Lower lobe of right lung (tissue), 2 donors: ENCODE results near the gene MRPL45. TPM values are rescaled to one million over a fixed set of nuclear protein-coding genes. Genes with fewer than 3 reads are reported as not detected.

Experiments used
- ATAC-seq, 2 donors: fragments of 200-7000 bp; cut with Tn5 transposase; one replicate each; pipeline ENCODE4 v1.9.1; 2020 to 2022; ENCODE audit warnings: mild to moderate bottlenecking in 2 of 2, moderate library complexity in 2 of 2
- DNase-seq: peaks from one replicate; pipeline ENCODE4 v3.0.0-alpha.2; 2020
- H3K27ac ChIP-seq: fragments of 200-600 bp; one replicate; pipeline ENCODE4 v1.8.0; 2022
- H3K27me3 ChIP-seq: fragments of 200-600 bp; one replicate; pipeline ENCODE4 v1.8.0; 2022; ENCODE audit warnings: low read depth
- H3K36me3 ChIP-seq: fragments of 200-600 bp; one replicate; pipeline ENCODE4 v1.8.0; 2022; ENCODE audit warnings: mild to moderate bottlenecking
- H3K4me1 ChIP-seq: fragments of 200-600 bp; one replicate; pipeline ENCODE4 v1.8.0; 2022
- H3K4me3 ChIP-seq: fragments of 200-600 bp; one replicate; pipeline ENCODE4 v1.8.0; 2022; ENCODE audit warnings: mild to moderate bottlenecking
- H3K9me3 ChIP-seq: fragments of 200-600 bp; one replicate; pipeline ENCODE4 v1.8.0; 2022
- intact Hi-C: fragments of 100-400 bp; cut with DNase I; formaldehyde crosslinking; loops from one replicate; pipeline ENCODE4 v1.11.0; 2022
- total RNA-seq: library from RNA; stranded (reverse); fragmentation: NEBNext Ultra II Directional; extraction: Animal tissue kit (Norgen Biotek cat#: 25700); gene quantifications from one replicate; pipeline ENCODE4 v1.2.1, GENCODE V29; 2021
- TF ChIP-seq, protein P1 (sequence below): fragments of 200-600 bp; IDR thresholded peaks from one replicate; pipeline ENCODE4 v1.8.0; 2022; ENCODE audit warnings: antibody characterized with exemption, mild to moderate bottlenecking
- donor health status: DM: no; HTN: yes; CAD: no; lungs with severe emphysema.

MRPL45 gene
- total RNA-seq, 1 donor from 2014 or later = 26.7 TPM

DNA sequence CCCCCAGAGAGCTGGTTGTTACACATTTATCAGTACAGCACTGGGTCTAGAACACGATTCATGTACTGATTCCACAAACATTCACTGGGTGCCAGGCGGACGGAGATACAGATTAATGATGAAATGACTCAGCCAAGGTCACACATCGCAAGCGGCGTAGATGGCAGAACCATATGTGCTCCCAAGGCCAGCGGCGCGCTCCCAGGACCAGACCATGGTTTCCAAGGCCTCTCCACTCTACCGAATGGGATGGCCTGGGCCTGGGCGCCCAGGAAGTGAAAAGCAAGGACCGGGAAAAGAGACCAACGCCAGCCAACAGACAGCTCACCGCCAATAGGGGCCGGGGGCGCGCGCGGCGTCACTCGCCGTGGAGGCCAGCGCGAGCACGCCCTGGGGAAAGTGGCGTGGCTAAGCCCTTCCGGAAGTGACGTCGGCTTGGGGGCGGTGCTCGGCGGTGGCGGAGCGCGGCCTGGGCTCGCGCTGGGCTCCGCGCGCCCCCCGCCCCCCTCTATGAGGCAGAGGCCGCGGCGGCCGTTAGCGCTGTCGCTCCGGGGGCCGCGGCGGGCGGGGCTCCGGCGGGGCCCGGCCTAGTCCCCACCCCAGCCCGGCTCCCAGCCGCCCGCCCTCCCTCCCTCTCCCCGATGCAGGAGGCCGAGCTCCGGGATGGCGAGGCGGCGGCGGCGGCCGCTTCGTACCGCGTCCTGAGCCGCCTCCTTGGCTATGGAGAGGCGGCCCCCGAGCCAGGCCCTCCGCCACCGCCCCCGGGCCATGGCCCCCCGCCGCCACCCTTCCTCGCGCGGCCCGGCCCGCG is 54.6 kb downstream of the MRPL45 start, which contains the start of gene SOCS7:
Gene SOCS7 (plus strand): TSS at position 433 of the 811 bp plus-strand sequence. CDS start 209 bp downstream, at position 642.
- ATAC-seq (peak; percentile 97), DNase-seq (peak; percentile 96)
- TF ChIP-seq, protein P1, sequence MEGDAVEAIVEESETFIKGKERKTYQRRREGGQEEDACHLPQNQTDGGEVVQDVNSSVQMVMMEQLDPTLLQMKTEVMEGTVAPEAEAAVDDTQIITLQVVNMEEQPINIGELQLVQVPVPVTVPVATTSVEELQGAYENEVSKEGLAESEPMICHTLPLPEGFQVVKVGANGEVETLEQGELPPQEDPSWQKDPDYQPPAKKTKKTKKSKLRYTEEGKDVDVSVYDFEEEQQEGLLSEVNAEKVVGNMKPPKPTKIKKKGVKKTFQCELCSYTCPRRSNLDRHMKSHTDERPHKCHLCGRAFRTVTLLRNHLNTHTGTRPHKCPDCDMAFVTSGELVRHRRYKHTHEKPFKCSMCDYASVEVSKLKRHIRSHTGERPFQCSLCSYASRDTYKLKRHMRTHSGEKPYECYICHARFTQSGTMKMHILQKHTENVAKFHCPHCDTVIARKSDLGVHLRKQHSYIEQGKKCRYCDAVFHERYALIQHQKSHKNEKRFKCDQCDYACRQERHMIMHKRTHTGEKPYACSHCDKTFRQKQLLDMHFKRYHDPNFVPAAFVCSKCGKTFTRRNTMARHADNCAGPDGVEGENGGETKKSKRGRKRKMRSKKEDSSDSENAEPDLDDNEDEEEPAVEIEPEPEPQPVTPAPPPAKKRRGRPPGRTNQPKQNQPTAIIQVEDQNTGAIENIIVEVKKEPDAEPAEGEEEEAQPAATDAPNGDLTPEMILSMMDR = no peak
- Histone ChIP-seq H3K9me3 (no peaks in the 10 kb centered on the region), H3K4me3 (peak within 1 kb of the TSS; percentile 86), H3K4me1 (peaks cover 28% of the 10 kb centered on the region), H3K27me3 (no peaks in the 10 kb centered on the region), H3K27ac (peak within 1 kb of the TSS; percentile 83), H3K36me3 (no peaks in the 10 kb centered on the region)
- intact Hi-C loops = loop anchor here (10.0 kb wide), 1 partner anchor 53 kb away; no protein-coding TSS in a partner anchor

DNA sequence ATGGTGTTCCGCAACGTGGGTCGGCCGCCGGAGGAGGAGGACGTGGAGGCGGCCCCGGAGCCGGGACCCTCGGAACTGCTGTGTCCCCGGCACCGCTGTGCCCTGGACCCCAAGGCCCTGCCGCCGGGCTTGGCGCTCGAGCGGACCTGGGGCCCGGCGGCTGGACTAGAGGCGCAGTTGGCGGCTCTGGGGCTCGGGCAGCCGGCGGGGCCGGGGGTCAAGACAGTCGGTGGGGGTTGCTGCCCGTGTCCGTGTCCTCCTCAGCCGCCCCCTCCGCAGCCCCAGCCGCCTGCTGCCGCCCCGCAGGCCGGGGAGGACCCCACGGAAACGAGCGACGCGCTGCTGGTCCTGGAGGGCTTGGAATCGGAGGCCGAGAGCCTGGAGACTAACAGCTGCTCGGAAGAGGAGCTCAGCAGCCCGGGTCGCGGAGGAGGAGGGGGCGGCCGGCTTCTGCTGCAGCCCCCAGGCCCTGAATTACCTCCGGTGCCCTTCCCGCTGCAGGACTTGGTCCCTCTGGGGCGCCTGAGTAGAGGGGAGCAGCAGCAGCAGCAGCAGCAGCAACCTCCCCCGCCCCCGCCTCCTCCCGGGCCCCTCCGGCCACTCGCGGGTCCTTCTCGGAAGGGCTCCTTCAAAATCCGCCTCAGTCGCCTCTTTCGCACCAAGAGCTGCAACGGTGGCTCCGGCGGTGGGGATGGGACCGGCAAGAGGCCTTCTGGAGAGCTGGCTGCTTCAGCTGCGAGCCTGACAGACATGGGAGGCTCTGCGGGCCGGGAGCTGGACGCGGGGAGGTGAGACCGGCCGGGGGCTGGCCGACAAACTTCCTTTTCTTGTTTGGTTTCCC is 55.5 kb downstream of the MRPL45 start:
- Histone ChIP-seq H3K4me1 (peaks cover 28% of the 10 kb centered on the region), H3K4me3 (peak overlapping the region; percentile 86), H3K9me3 (no peaks in the 10 kb centered on the region), H3K36me3 (no peaks in the 10 kb centered on the region), H3K27me3 (no peaks in the 10 kb centered on the region), H3K27ac (peak overlapping the region; percentile 83)
- intact Hi-C loops = loop anchor here (10.0 kb wide), 1 partner anchor 52 kb away; no protein-coding TSS in a partner anchor
- peak; percentile 60 for DNase-seq
- TF ChIP-seq, protein P1 = no peak
- ATAC-seq = peak; percentile 14 to 31

DNA sequence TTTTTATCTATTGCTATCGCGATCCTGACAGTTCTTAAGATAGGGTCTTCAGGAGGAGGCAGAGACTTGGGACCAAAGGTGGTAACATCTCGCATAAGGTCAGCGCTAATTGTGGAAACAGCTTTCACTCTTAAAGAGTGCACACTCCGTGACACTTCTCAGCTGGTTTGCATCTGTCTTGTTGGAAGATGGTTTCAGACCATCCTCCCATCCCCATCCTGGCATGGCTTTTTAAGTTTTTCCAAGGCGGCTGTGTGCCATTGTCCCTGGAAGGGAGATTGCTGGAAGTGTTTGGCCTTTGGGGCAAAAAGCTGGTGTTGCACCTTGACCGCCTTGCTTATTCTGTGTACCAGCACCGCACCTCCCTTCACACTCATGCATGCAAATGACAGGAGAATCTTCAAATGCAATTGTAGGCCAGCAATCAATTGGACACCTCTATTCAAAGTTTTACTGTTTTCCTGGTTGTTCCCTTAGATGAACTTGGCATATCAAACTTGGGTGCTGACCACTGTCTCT is 56.2 kb downstream of the MRPL45 start:
- Histone ChIP-seq H3K4me3 (peak overlapping the region; percentile 86), H3K27me3 (no peaks in the 10 kb centered on the region), H3K9me3 (no peaks in the 10 kb centered on the region), H3K36me3 (no peaks in the 10 kb centered on the region), H3K4me1 (peaks cover 28% of the 10 kb centered on the region), H3K27ac (peak overlapping the region; percentile 83)
- no peak for DNase-seq
- intact Hi-C loops = loop anchor here (10.0 kb wide), 1 partner anchor 52 kb away; no protein-coding TSS in a partner anchor
- TF ChIP-seq, protein P1 = no peak
- no peak for ATAC-seq

DNA sequence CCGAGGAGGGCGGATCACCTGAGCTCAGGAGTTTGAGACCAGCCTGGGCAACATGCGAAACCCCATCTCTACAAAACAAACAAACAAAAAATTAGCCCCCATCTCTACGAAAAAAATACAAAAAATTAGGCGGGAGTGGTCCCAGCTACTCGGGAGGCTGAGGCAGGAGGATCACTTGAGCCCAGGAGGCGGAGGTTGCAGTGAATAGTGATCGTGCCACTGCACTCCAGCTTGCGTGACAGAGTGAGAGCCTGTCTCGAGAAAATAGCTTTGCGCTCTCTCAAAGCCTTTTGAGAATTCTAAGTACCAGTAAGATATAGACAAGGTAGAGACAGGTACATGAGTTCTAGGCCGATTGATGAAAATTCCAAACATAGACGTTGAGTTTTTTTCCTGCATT is 56.7 kb downstream of the MRPL45 start:
- ATAC-seq (no peak), DNase-seq (no peak)
- intact Hi-C loops = loop anchor here (10.0 kb wide), 1 partner anchor 51 kb away; no protein-coding TSS in a partner anchor
- H3K36me3 ChIP-seq = no peaks in the 10 kb centered on the region
- peak overlapping the region; percentile 86 for H3K4me3 ChIP-seq
- H3K27ac ChIP-seq = no peak overlapping the region
- H3K27me3 ChIP-seq = no peaks in the 10 kb centered on the region
- H3K4me1 ChIP-seq = peaks cover 30% of the 10 kb centered on the region
- TF ChIP-seq, protein P1 = no peak
- H3K9me3 ChIP-seq = no peaks in the 10 kb centered on the region

DNA sequence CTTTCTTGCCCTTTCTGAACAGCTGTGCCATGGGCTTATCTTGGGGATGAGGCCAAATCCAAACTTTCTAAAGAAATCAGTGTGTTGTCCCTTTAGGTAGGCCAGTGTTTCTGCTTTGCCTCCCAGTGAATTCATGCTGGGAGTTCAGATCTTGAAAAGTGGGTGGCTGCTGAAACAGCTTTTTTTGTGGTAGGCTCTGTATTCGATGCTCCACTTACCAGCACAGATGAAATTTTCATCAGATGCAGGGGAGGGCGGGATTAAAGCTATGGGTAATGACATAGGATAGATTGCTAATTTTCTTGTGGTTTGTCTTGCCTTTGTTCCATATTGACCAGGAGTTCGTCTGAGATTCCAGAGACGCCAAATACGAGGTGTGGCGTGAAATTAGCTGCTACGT is 57.5 kb downstream of the MRPL45 start:
- Histone ChIP-seq H3K27me3 (no peaks in the 10 kb centered on the region), H3K4me3 (no peak overlapping the region), H3K9me3 (no peaks in the 10 kb centered on the region), H3K27ac (no peak overlapping the region), H3K36me3 (no peaks in the 10 kb centered on the region), H3K4me1 (peaks cover 38% of the 10 kb centered on the region)
- ATAC-seq (no peak), DNase-seq (no peak)
- TF ChIP-seq, protein P1 = no peak
- intact Hi-C loops = loop anchor here (10.0 kb wide), 1 partner anchor 50 kb away; no protein-coding TSS in a partner anchor
